ENCODE measurements around the gene TRDMT1.

GRCh38 chr10:17233286-17233991, 32.0 kb upstream of the TRDMT1 start:
- TF ChIP-seq, protein P1, sequence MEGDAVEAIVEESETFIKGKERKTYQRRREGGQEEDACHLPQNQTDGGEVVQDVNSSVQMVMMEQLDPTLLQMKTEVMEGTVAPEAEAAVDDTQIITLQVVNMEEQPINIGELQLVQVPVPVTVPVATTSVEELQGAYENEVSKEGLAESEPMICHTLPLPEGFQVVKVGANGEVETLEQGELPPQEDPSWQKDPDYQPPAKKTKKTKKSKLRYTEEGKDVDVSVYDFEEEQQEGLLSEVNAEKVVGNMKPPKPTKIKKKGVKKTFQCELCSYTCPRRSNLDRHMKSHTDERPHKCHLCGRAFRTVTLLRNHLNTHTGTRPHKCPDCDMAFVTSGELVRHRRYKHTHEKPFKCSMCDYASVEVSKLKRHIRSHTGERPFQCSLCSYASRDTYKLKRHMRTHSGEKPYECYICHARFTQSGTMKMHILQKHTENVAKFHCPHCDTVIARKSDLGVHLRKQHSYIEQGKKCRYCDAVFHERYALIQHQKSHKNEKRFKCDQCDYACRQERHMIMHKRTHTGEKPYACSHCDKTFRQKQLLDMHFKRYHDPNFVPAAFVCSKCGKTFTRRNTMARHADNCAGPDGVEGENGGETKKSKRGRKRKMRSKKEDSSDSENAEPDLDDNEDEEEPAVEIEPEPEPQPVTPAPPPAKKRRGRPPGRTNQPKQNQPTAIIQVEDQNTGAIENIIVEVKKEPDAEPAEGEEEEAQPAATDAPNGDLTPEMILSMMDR (IDR thresholded peaks at IDR 0.05) = no peak
- TF ChIP-seq POLR2AphosphoS5 (IDR thresholded peaks at IDR 0.05) (peak in 2 of 3 donors; percentile 31 to 37), POLR2A (IDR thresholded peaks at IDR 0.05) (no peak)

Measured in transverse colon (tissue), 4 donors.